Keratinocyte (primary cell): ENCODE results near the gene L3MBTL4. TPM values are rescaled to one million over a fixed set of nuclear protein-coding genes. Genes with fewer than 3 reads are reported as not detected.

Experiments used
- DNase-seq: peaks from one replicate; pipeline ENCODE4 v3.0.0-alpha.2; 2011; ENCODE audit warnings: low read depth, missing footprints, low spot score
- FAIRE-seq: peaks from 2 replicates; lab custom pipeline; 2011; peaks lifted over from hg19 to GRCh38; lab: Jason Lieb, UNC
- H2AFZ ChIP-seq: 2 replicates; pipeline ENCODE4 v1.6.0; 2012; ENCODE audit warnings: low read length, control low read depth, inconsistent platforms; ENCODE audit not compliant: control insufficient read depth
- H3K27ac ChIP-seq: 2 replicates; pipeline ENCODE4 v1.5.1; 2011; ENCODE audit warnings: low read length; ENCODE audit not compliant: control insufficient read depth, insufficient read depth
- H3K27me3 ChIP-seq: 3 replicates; pipeline ENCODE4 v1.6.0; 2011; ENCODE audit warnings: low read length; ENCODE audit not compliant: control insufficient read depth, insufficient read depth; ENCODE audit errors: extremely low read depth
- H3K36me3 ChIP-seq, 2 experiments: 2 replicates in 1 of 2; 3 replicates in 1 of 2; pipeline ENCODE4 v1.5.1; 2011; ENCODE audit warnings: low read length in 2 of 2, mild to moderate bottlenecking in 1 of 2; ENCODE audit not compliant: control insufficient read depth in 2 of 2, insufficient read depth in 2 of 2; ENCODE audit errors: extremely low read depth in 1 of 2
- H3K4me1 ChIP-seq: 3 replicates; pipeline ENCODE4 v1.5.1; 2011; ENCODE audit warnings: low read length; ENCODE audit not compliant: control insufficient read depth, insufficient read depth; ENCODE audit errors: extremely low read depth
- H3K4me2 ChIP-seq: 3 replicates; pipeline ENCODE4 v1.6.0; 2011; ENCODE audit warnings: low read depth, low read length; ENCODE audit not compliant: control insufficient read depth, insufficient read depth; ENCODE audit errors: extremely low read depth
- H3K4me3 ChIP-seq, 3 experiments: fragments of 200-600 bp in 1 of 3; sonication (generic) in 1 of 3; 2 replicates in 2 of 3; 3 replicates in 1 of 3; pipeline ENCODE4 v1.5.1; 2011 to 2016; ENCODE audit warnings: low read length in 3 of 3, mild to moderate bottlenecking in 3 of 3, control low read depth in 2 of 3, inconsistent platforms in 1 of 3, low read depth in 1 of 3, mixed read lengths in 1 of 3, mixed run types in 1 of 3, moderate library complexity in 1 of 3; ENCODE audit not compliant: control insufficient read depth in 2 of 3, insufficient read depth in 2 of 3; ENCODE audit errors: extremely low read depth in 1 of 3
- H3K79me2 ChIP-seq: 2 replicates; pipeline ENCODE4 v1.6.0; 2012; ENCODE audit warnings: low read length; ENCODE audit not compliant: control insufficient read depth, insufficient read depth
- H3K9ac ChIP-seq: 3 replicates; pipeline ENCODE4 v1.6.0; 2011; ENCODE audit warnings: low read length; ENCODE audit not compliant: control insufficient read depth, insufficient read depth; ENCODE audit errors: extremely low read depth
- H3K9me1 ChIP-seq: 3 replicates; pipeline ENCODE4 v1.6.0; 2011; ENCODE audit warnings: low read length; ENCODE audit not compliant: control insufficient read depth, insufficient read depth; ENCODE audit errors: extremely low read depth
- H3K9me3 ChIP-seq: 2 replicates; pipeline ENCODE4 v1.5.1; 2012; ENCODE audit warnings: low read depth, low read length; ENCODE audit not compliant: control insufficient read depth
- H4K20me1 ChIP-seq: 3 replicates; pipeline ENCODE4 v1.6.0; 2011; ENCODE audit warnings: low read length; ENCODE audit not compliant: control insufficient read depth, insufficient read depth; ENCODE audit errors: extremely low read depth
- EZH2 ChIP-seq: IDR thresholded peaks from one replicate; pipeline ENCODE4 v1.6.1; 2012; ENCODE audit warnings: inconsistent platforms, mild to moderate bottlenecking, low read length, moderate library complexity
- dilution Hi-C: fragments of 300-500 bp; cut with MboI; formaldehyde crosslinking; loops from one replicate; pipeline ENCODE4 v1.7.0; 2020; ENCODE audit warnings: low sequenced_read_pairs; ENCODE audit not compliant: extremely low pct_ligation_motif_present
- polyA plus RNA-seq, 5 experiments: library from polyadenylated mRNA; depleted of rRNA in 3 of 5; stranded (reverse) in 3 of 5; stranded (forward) in 1 of 5; unstranded in 1 of 5; fragments of >200 nt; gene quantifications; 1 replicate in 1 of 5; 2 replicates in 3 of 5; 3 replicates in 1 of 5; pipeline versions ENCODE4 v1.2.1 to v1.2.3, GENCODE V29; 2011 to 2012; ENCODE audit warnings: missing spikeins in 2 of 5, low read depth in 1 of 5, low replicate concordance in 1 of 5
- TF ChIP-seq, protein P1 (sequence below), 3 experiments: IDR thresholded peaks in 1 of 3; conservative IDR thresholded peaks in 1 of 3; optimal IDR thresholded peaks in 1 of 3; 2 replicates in 2 of 3; 3 replicates in 1 of 3; pipeline versions ENCODE3 to v1.5.1; 2011; ENCODE audit warnings: low read length in 3 of 3, mild to moderate bottlenecking in 3 of 3, moderate library complexity in 2 of 3, control low read depth in 1 of 3, inconsistent platforms in 1 of 3; ENCODE audit not compliant: insufficient read depth in 2 of 3; ENCODE audit errors: extremely low read depth in 1 of 3

The L3MBTL4 gene
- polyA plus RNA-seq, 1 donor (not counting 4 experiments of a cell fraction or from before 2014, with no cell fraction given), result 0.17 TPM

- no peak overlapping the region for H2AFZ ChIP-seq
- H3K4me2 ChIP-seq, result no peak overlapping the region
- DNase-seq (no peak), FAIRE-seq (no peak)
- H3K27me3 ChIP-seq, result no peaks in the 10 kb centered on the region
- H3K9me3 ChIP-seq, result no peaks in the 10 kb centered on the region
- H3K9ac ChIP-seq, result no peak overlapping the region
- no peaks in the 10 kb centered on the region for H3K79me2 ChIP-seq
- no peak overlapping the region for H3K4me3 ChIP-seq
- no peak overlapping the region for H3K27ac ChIP-seq
- H4K20me1 ChIP-seq, result no peaks in the 10 kb centered on the region
- H3K9me1 ChIP-seq, result no peaks in the 10 kb centered on the region
- no peaks in the 10 kb centered on the region for H3K36me3 ChIP-seq
- dilution Hi-C loops, result no loop called here
- H3K4me1 ChIP-seq, result no peaks in the 10 kb centered on the region
- no peak for TF ChIP-seq EZH2
- TF ChIP-seq, protein P1, sequence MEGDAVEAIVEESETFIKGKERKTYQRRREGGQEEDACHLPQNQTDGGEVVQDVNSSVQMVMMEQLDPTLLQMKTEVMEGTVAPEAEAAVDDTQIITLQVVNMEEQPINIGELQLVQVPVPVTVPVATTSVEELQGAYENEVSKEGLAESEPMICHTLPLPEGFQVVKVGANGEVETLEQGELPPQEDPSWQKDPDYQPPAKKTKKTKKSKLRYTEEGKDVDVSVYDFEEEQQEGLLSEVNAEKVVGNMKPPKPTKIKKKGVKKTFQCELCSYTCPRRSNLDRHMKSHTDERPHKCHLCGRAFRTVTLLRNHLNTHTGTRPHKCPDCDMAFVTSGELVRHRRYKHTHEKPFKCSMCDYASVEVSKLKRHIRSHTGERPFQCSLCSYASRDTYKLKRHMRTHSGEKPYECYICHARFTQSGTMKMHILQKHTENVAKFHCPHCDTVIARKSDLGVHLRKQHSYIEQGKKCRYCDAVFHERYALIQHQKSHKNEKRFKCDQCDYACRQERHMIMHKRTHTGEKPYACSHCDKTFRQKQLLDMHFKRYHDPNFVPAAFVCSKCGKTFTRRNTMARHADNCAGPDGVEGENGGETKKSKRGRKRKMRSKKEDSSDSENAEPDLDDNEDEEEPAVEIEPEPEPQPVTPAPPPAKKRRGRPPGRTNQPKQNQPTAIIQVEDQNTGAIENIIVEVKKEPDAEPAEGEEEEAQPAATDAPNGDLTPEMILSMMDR (optimal IDR thresholded peaks at IDR 0.05 in 1 of 3, IDR thresholded peaks at IDR 0.05 in 1 of 3, conservative IDR thresholded peaks at IDR 0.05 in 1 of 3; ENCODE audit: extremely low read depth in 1 of 3, insufficient read depth in 2 of 3, low read length in 3 of 3), result no peak
Measured at GRCh38 chr18:6009756-6010155, 405.0 kb downstream of the L3MBTL4 start.

- Histone ChIP-seq H3K27me3 (no peaks in the 10 kb centered on the region), H3K9ac (no peak overlapping the region), H4K20me1 (no peaks in the 10 kb centered on the region), H3K9me1 (no peaks in the 10 kb centered on the region), H3K79me2 (no peaks in the 10 kb centered on the region), H3K4me1 (no peaks in the 10 kb centered on the region), H3K36me3 (no peaks in the 10 kb centered on the region), H3K27ac (no peak overlapping the region), H3K9me3 (no peaks in the 10 kb centered on the region), H2AFZ (no peak overlapping the region), H3K4me2 (no peak overlapping the region), H3K4me3 (no peak overlapping the region)
- DNase-seq, result no peak
- dilution Hi-C loops, result no loop called here
- TF ChIP-seq, protein P1 (optimal IDR thresholded peaks at IDR 0.05 in 1 of 3, IDR thresholded peaks at IDR 0.05 in 1 of 3, conservative IDR thresholded peaks at IDR 0.05 in 1 of 3; ENCODE audit: extremely low read depth in 1 of 3, insufficient read depth in 2 of 3, low read length in 3 of 3), result no peak
- no peak for TF ChIP-seq EZH2
- no peak for FAIRE-seq
Measured at GRCh38 chr18:6004683-6005082, 410.0 kb downstream of the L3MBTL4 start.
